Smooth muscle cell (in vitro differentiated cells): ENCODE data around the gene CYB5B. TPM values are rescaled to one million over a fixed set of nuclear protein-coding genes. Genes with fewer than 3 reads are reported as not detected.

Source experiments
- DNase-seq: peaks from one replicate; lab custom pipeline; 2025; ENCODE audit not compliant: unreplicated experiment; lab: John Stamatoyannopoulos, UW
- H2AFZ ChIP-seq: fragments of 200-600 bp; sonication (generic); 2 replicates; pipeline ENCODE4 v1.6.0; 2016; ENCODE audit warnings: antibody characterized with exemption, low read depth, mild to moderate bottlenecking
- H3F3A ChIP-seq: fragments of 200-600 bp; sonication (generic); 2 replicates; pipeline ENCODE4 v1.6.0; 2017; ENCODE audit warnings: antibody characterized with exemption, low read depth
- H3K27ac ChIP-seq: fragments of 200-600 bp; sonication (generic); 2 replicates; pipeline ENCODE4 v1.5.1; 2016; ENCODE audit warnings: low read depth, mild to moderate bottlenecking
- H3K27me3 ChIP-seq: fragments of 200-600 bp; sonication (generic); 2 replicates; pipeline ENCODE4 v1.6.1; 2016; ENCODE audit warnings: low read depth, mild to moderate bottlenecking
- H3K36me3 ChIP-seq: fragments of 200-600 bp; sonication (generic); 2 replicates; pipeline ENCODE4 v1.5.1; 2016; ENCODE audit warnings: low read depth
- H3K4me1 ChIP-seq: fragments of 200-600 bp; sonication (generic); 2 replicates; pipeline ENCODE4 v1.5.1; 2016; ENCODE audit warnings: low read depth
- H3K4me2 ChIP-seq: fragments of 200-600 bp; sonication (generic); 2 replicates; pipeline ENCODE4 v1.6.0; 2016; ENCODE audit warnings: mild to moderate bottlenecking
- H3K4me3 ChIP-seq: fragments of 200-600 bp; sonication (generic); 2 replicates; pipeline ENCODE4 v1.5.1; 2016; ENCODE audit warnings: mild to moderate bottlenecking
- H3K79me2 ChIP-seq: fragments of 200-600 bp; sonication (generic); 2 replicates; pipeline ENCODE4 v1.6.0; 2016; ENCODE audit warnings: low read depth, mild to moderate bottlenecking
- H3K9ac ChIP-seq: fragments of 200-600 bp; sonication (generic); 2 replicates; pipeline ENCODE4 v1.6.0; 2016; ENCODE audit warnings: low read depth
- H3K9me3 ChIP-seq: fragments of 200-600 bp; sonication (generic); replicated peaks from 2 replicates; pipeline ENCODE4 v1.5.1; 2016; ENCODE audit warnings: low read depth
- H4K20me1 ChIP-seq: fragments of 200-600 bp; sonication (generic); 2 replicates; pipeline ENCODE4 v1.6.0; 2016; ENCODE audit warnings: low read depth
- WGBS: methylation state at CpG from one replicate; pipeline ENCODE4 v1.1.7; 2016; ENCODE audit warnings: low lambda C conversion rate; 5-methylcytosine and 5-hydroxymethylcytosine counted together
- polyA plus RNA-seq: library from polyadenylated mRNA; unstranded; fragments of >200 nt; fragmentation: Nextera tagmentation; extraction: Ambion mirVana; gene quantifications from 2 replicates; pipeline ENCODE4 v1.2.1, GENCODE V29; 2016
- total RNA-seq: library from RNA; depleted of rRNA; stranded (reverse); fragments of >200 nt; gene quantifications from 2 replicates; pipeline ENCODE4 v1.2.3, GENCODE V29; 2014
- TF ChIP-seq, protein P1 (sequence below): fragments of 200-600 bp; sonication (generic); IDR thresholded peaks from 2 replicates; pipeline ENCODE4 v1.5.1; 2017; ENCODE audit warnings: borderline replicate concordance, mild to moderate bottlenecking, antibody characterized with exemption; ENCODE audit not compliant: insufficient read depth, poor library complexity, severe bottlenecking

The CYB5B gene
- total and polyA plus RNA-seq, 2 experiments from 2014 or later, result 64.0 to 99.8 TPM

DNA sequence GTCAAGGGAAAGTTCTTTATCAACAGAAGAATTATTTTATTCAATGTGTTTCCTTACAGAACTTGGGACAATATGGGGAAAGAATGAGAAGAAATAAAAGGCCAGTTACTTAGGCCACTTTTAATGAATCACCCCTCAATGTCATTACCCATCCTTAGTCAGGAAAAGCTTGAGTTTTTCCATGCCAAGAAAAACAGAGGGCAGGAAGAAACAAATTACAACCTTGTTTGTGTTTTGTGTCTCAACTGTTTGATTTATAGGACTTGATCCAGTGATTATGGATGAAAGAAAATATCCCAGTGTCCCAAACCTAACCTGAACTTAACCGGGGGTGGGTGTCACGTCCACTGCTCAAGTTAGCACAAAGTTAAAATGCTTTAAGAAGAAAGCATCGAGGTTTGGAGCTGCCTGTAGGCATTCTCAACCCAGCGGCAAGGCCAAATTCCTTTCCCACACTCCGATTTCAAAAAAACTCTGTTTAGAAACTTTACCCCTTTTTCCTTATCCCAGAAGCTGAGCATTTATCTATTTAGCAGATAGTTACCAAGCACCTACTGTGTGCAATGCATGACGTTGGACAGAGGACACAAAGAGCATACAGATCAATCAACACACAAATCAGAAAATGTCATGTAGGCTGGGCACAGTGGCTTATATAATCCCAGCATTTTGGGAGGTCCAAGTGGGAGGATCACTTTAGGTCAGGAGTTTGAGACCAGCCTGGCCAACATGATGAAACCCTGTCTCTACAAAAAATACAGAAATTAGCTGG is 14.0 kb upstream of the CYB5B start:
- no peak overlapping the region for H3K27ac ChIP-seq
- no peaks in the 10 kb centered on the region for H4K20me1 ChIP-seq
- H3K4me2 ChIP-seq, result no peak overlapping the region
- no peaks in the 10 kb centered on the region for H3K27me3 ChIP-seq
- no peak overlapping the region for H3K4me3 ChIP-seq
- WGBS, result 68% methylated on average over 6 of the region's 6 CpGs
- no peaks in the 10 kb centered on the region for H3K79me2 ChIP-seq
- no peak overlapping the region for H3K9ac ChIP-seq
- H2AFZ ChIP-seq, result peak overlapping the region; percentile 55
- no peak for DNase-seq
- no peaks in the 10 kb centered on the region for H3K4me1 ChIP-seq
- no peaks in the 10 kb centered on the region for H3K9me3 ChIP-seq
- H3K36me3 ChIP-seq, result no peaks in the 10 kb centered on the region
- TF ChIP-seq, protein P1, sequence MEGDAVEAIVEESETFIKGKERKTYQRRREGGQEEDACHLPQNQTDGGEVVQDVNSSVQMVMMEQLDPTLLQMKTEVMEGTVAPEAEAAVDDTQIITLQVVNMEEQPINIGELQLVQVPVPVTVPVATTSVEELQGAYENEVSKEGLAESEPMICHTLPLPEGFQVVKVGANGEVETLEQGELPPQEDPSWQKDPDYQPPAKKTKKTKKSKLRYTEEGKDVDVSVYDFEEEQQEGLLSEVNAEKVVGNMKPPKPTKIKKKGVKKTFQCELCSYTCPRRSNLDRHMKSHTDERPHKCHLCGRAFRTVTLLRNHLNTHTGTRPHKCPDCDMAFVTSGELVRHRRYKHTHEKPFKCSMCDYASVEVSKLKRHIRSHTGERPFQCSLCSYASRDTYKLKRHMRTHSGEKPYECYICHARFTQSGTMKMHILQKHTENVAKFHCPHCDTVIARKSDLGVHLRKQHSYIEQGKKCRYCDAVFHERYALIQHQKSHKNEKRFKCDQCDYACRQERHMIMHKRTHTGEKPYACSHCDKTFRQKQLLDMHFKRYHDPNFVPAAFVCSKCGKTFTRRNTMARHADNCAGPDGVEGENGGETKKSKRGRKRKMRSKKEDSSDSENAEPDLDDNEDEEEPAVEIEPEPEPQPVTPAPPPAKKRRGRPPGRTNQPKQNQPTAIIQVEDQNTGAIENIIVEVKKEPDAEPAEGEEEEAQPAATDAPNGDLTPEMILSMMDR, result no peak
- H3F3A ChIP-seq, result peaks cover 4% of the 10 kb centered on the region

DNA sequence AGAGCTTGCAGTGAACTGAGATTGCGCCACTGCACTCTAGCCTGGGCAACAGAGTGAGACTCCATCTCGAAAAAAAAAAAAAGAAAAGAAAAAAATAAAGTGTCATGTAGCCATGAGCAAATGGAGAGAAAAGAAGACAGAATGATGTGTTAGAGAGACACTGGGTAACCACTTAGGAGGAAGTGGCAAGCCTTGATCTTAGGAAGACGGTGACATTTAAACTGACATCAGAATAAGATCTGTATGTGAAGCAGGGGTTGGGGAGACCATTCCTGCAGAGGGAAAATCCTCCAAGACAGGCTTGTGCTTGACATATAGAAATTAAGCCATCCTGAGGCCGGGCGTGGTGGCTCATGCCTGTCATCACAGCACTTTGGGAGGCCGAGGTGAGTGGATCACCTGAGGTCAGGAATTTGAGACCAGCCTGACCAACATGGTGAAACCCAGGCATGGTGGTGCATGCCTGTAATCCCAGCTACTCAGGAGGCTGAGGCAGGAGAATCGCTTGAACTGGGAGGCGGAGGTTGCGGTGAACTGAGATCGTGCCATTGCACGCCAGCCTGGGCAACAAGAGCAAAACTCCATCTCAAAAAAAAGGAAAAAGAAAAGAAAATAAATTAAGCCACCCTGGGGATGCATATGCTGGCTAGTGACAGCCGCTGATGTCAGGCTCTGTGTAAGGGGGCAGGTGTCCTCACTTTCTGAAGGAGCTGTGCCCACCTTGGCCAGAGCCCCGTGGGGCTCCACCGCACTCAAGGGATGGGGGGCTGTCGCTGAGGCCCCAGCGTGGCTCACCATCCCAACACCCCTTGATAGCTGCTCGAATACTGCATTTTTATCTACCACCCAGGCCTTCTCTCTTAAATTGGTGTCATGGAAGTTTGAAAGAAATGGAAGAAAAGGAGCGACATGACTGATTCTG is 13.1 kb upstream of the CYB5B start:
- Histone ChIP-seq H4K20me1 (no peaks in the 10 kb centered on the region), H3K79me2 (no peaks in the 10 kb centered on the region), H3K4me1 (no peaks in the 10 kb centered on the region), H3F3A (no peaks in the 10 kb centered on the region), H3K9ac (no peak overlapping the region), H3K4me2 (no peak overlapping the region), H3K36me3 (no peaks in the 10 kb centered on the region), H3K4me3 (no peak overlapping the region), H2AFZ (no peak overlapping the region), H3K9me3 (no peaks in the 10 kb centered on the region), H3K27me3 (no peaks in the 10 kb centered on the region), H3K27ac (no peak overlapping the region)
- DNase-seq, result no peak
- TF ChIP-seq, protein P1, result no peak
- WGBS, result 89% methylated on average over 17 of the region's 18 CpGs

DNA sequence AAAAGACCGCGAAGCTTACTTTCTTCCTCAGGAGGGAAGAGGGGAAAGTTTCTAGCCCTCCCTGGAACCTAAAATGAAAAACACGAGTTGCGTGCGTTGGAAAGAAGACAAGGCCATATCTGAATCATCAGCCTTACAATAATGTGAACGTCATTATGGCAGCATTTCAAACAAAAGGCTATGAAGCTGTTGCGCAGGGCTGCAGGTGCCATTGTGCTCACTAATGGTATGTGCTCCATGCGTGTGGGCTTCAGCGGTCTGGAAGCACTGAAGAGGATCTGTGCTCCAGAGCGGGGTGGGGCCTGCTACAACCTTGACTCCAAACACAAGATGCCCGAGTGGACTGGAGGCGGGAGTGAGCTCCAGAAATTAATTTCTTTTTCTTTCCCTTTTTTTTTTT is 12.1 kb upstream of the CYB5B start:
- Histone ChIP-seq H3K4me1 (no peaks in the 10 kb centered on the region), H2AFZ (no peak overlapping the region), H3K4me3 (no peak overlapping the region), H3K4me2 (no peak overlapping the region), H3K27me3 (no peaks in the 10 kb centered on the region), H3K27ac (no peak overlapping the region), H3F3A (no peaks in the 10 kb centered on the region), H3K9ac (no peak overlapping the region), H3K9me3 (no peaks in the 10 kb centered on the region), H3K36me3 (no peaks in the 10 kb centered on the region), H4K20me1 (no peaks in the 10 kb centered on the region), H3K79me2 (no peaks in the 10 kb centered on the region)
- DNase-seq, result no peak
- WGBS, result 99% methylated on average over 12 of the region's 12 CpGs
- TF ChIP-seq, protein P1, result no peak
